Psoas muscle (tissue), 8 donors: ENCODE measurements around the gene FKBP5. TPM values are rescaled to one million over a fixed set of nuclear protein-coding genes. Genes with fewer than 3 reads are reported as not detected.

Experiments used
- ATAC-seq, 4 donors: fragments of 200-7000 bp; cut with Tn5 transposase; one replicate each; pipeline ENCODE4 v1.9.1; 2020; ENCODE audit warnings: moderate library complexity in 3 of 4, mild to moderate bottlenecking in 2 of 4
- DNase-seq, 2 donors: peaks; one replicate each; pipeline ENCODE4 v3.0.0-alpha.2; 2020
- H3K27ac ChIP-seq: fragments of 200-600 bp; one replicate; pipeline ENCODE4 v1.8.0; 2022
- H3K27me3 ChIP-seq, 3 donors: fragments of 200-600 bp in 1 of 3; one replicate each; pipeline versions ENCODE4 v1.6.1 to v1.8.0; 2013 to 2022; ENCODE audit warnings: low read length in 2 of 3, mild to moderate bottlenecking in 2 of 3, moderate library complexity in 1 of 3; ENCODE audit not compliant: insufficient read depth in 3 of 3
- H3K36me3 ChIP-seq, 2 donors: fragments of 200-600 bp in 1 of 2; one replicate each; pipeline versions ENCODE4 v1.6.1 to v1.8.0; 2013 to 2022; ENCODE audit warnings: low read depth in 1 of 2, mild to moderate bottlenecking in 1 of 2, moderate library complexity in 1 of 2; ENCODE audit not compliant: insufficient read depth in 1 of 2
- H3K4me1 ChIP-seq: fragments of 200-600 bp; one replicate; pipeline ENCODE4 v1.8.0; 2022
- H3K4me3 ChIP-seq: fragments of 200-600 bp; one replicate; pipeline ENCODE4 v1.8.0; 2022; ENCODE audit warnings: mild to moderate bottlenecking
- H3K9me3 ChIP-seq: fragments of 200-600 bp; one replicate; pipeline ENCODE4 v1.8.0; 2022
- WGBS, 3 donors: extraction: QIAGEN DNeasy Blood & Tissue Kit; methylation state at CpG; one replicate each; pipeline versions ENCODE4 v1.1.6 to v1.1.7; 2013; 5-methylcytosine and 5-hydroxymethylcytosine counted together
- intact Hi-C, 2 donors: fragments of 100-400 bp; cut with DNase I; formaldehyde crosslinking; loops; one replicate each; pipeline versions ENCODE4 v1.11.0 to v1.14.2; 2022
- polyA plus RNA-seq, 3 donors: library from polyadenylated mRNA; stranded (reverse); fragments of 200-250 nt; gene quantifications; one replicate each; pipeline ENCODE4 v1.2.3, GENCODE V29; 2013
- total RNA-seq, 4 donors: library from RNA; stranded (reverse); fragmentation: NEBNext Ultra II Directional in 2 of 4; extraction: Animal tissue kit (Norgen Biotek cat#: 25700) in 2 of 4; gene quantifications; one replicate each; pipeline versions ENCODE4 v1.2.1 to v1.2.4, GENCODE V29; 2021 to 2023
- TF ChIP-seq, protein P1 (sequence below): fragments of 200-600 bp; IDR thresholded peaks from one replicate; pipeline ENCODE4 v1.8.0; 2022; ENCODE audit warnings: antibody characterized with exemption
- donor health status: healthy with polysubstance abuse.
- donor health status: DM: no; HTN: no; CAD: no; lungs with moderate emphysema.
- donor health status: Bipolar disorder and iron deficiency.
- donor health status: healthy.
- donor health status: DM: yes; HTN: yes; CAD: no.
- donor health status: DM: no; HTN: no; CAD: no.
- donor health status: DM: no; HTN: no; CAD: no.
- donor health status: DM: yes; HTN: yes; CAD: no.

The FKBP5 gene
- total and polyA plus RNA-seq, 7 donors: 56.5 to 1,905 (median 542) TPM

DNA sequence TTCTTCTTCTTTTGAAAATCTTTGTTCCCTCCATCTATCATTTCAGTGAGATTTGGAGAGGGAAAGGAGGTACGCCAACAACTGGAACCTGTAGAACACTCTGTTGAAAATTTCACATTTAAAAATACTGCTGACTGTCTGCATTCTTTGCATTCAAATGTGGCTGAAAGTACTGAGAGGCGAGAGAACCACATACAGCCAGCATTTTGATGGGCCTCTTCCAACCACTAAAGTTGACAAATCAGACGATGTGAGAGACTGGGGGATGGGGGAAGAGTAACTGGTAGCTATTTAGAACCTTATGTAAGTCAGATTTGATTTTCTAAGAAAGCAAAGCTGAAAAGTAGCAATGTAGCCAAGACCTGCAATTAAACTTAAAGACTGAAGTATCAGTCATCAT, 77.5 kb downstream of the FKBP5 start:
- intact Hi-C loops: no loop called here
- no peak for DNase-seq
- WGBS, 3 donors: 31 to 61% (median 48%) methylated on average over 3 of the region's 3 CpGs
- no peak overlapping the region for H3K4me3 ChIP-seq
- H3K4me1 ChIP-seq: peaks cover 39% of the 10 kb centered on the region
- no peaks in the 10 kb centered on the region for H3K27me3 ChIP-seq
- TF ChIP-seq, protein P1, sequence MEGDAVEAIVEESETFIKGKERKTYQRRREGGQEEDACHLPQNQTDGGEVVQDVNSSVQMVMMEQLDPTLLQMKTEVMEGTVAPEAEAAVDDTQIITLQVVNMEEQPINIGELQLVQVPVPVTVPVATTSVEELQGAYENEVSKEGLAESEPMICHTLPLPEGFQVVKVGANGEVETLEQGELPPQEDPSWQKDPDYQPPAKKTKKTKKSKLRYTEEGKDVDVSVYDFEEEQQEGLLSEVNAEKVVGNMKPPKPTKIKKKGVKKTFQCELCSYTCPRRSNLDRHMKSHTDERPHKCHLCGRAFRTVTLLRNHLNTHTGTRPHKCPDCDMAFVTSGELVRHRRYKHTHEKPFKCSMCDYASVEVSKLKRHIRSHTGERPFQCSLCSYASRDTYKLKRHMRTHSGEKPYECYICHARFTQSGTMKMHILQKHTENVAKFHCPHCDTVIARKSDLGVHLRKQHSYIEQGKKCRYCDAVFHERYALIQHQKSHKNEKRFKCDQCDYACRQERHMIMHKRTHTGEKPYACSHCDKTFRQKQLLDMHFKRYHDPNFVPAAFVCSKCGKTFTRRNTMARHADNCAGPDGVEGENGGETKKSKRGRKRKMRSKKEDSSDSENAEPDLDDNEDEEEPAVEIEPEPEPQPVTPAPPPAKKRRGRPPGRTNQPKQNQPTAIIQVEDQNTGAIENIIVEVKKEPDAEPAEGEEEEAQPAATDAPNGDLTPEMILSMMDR: no peak
- peak; percentile 14 to 64 (median 48) for ATAC-seq
- no peaks in the 10 kb centered on the region for H3K9me3 ChIP-seq
- H3K36me3 ChIP-seq: peaks cover 6 to 71% of the 10 kb centered on the region in 2 donors
- H3K27ac ChIP-seq: peak overlapping the region; percentile 82

DNA sequence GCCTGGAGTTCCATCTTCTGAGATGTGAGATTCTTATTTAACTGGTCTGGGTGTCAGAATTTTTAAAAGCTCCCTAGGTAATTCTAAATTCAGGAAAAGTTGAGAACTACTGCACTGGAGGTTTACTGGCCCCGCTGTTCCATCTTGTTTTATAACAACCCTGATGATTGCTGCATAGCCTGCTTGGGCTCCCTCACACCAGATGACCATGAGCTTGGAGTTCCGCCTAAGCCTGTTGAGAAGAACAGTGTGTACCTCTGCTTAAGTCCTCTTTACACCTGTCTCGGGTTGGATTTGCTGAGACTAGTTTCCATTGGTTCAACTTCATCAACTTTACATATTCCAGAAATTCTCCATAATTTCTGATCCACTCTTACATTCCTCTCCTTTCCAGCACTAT, 77.9 kb downstream of the FKBP5 start:
- peak; percentile 52 to 73 for DNase-seq
- 34 to 82% (median 42%) methylated on average over 3 of the region's 3 CpGs for WGBS, 3 donors
- intact Hi-C loops: no loop called here
- Histone ChIP-seq H3K27me3 (no peaks in the 10 kb centered on the region), H3K27ac (peak overlapping the region; percentile 82), H3K4me3 (no peak overlapping the region), H3K36me3 (peaks cover 6 to 68% of the 10 kb centered on the region in 2 donors), H3K9me3 (no peaks in the 10 kb centered on the region), H3K4me1 (peaks cover 39% of the 10 kb centered on the region)
- TF ChIP-seq, protein P1: no peak
- peak; percentile 54 to 87 (median 82) for ATAC-seq

DNA sequence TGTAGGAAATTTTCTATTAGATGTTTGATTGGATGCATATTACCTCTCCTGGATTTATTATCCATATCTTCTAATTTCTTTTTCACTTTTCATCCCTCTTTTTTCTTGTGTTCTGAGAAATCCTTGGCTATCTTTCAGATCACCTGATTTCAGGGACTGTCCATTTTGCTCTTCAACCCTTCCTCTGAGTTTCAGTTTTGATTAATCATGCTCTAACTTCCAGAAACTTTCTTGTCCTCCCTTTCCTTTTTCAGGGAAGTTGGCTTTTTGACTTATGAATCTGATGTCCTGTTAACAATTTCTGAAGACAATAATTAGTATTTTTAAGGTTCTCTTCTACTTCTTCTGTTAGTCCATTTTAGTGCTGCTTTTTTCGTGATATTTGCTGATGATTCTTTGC, 79.1 kb downstream of the FKBP5 start:
- peaks cover 47% of the 10 kb centered on the region for H3K4me1 ChIP-seq
- DNase-seq (no peak), ATAC-seq (no peak)
- peak overlapping the region; percentile 82 for H3K27ac ChIP-seq
- 67 to 95% (median 83%) methylated on average over 1 of the region's 1 CpG for WGBS, 3 donors
- H3K9me3 ChIP-seq: no peaks in the 10 kb centered on the region
- H3K36me3 ChIP-seq: peaks cover 5 to 66% of the 10 kb centered on the region in 2 donors
- intact Hi-C loops: no loop called here
- no peak overlapping the region for H3K4me3 ChIP-seq
- TF ChIP-seq, protein P1: no peak
- H3K27me3 ChIP-seq: no peaks in the 10 kb centered on the region

DNA sequence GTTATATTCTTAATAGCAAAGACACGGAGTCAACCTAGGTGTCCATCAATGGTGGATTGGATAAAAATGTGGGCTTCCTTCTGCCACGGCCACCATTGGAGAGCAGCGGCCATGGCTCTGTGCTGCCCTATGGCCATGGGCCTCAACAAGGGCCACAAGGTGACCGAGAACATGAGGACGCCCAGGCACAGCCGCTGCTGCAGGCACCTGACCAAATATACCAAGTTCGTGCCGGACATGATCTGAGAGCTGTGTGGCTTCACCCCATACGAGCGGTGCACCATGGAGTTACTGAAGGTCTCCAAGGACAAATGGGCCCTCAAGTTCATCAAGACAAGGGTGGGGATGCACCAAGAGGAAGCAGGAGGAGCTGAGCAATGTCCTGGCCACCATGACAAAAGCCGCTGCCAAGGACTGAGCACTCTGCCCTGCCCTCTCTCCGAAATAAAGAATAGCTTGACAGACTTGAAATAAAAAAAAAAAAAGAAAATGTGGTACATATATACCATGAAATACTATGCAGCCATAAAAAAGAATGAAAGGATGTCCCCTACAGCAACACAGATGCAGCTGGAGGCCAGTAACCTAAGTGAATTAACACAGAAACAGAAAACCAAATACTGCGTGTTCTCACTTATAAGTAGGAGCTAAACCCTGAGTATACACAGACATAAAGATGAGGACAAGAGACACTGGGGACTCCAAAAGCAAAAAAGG, 81.0 kb downstream of the FKBP5 start:
- TF ChIP-seq, protein P1: no peak
- no peaks in the 10 kb centered on the region for H3K9me3 ChIP-seq
- H3K27ac ChIP-seq: peak overlapping the region; percentile 6
- peak in 1 of 2 donors; percentile 64 for DNase-seq
- H3K4me1 ChIP-seq: peaks cover 50% of the 10 kb centered on the region
- no peaks in the 10 kb centered on the region for H3K27me3 ChIP-seq
- WGBS, 3 donors: 86 to 91% (median 88%) methylated on average over 13 of the region's 13 CpGs
- intact Hi-C loops: no loop called here
- peaks cover 0 to 53% of the 10 kb centered on the region in 2 donors for H3K36me3 ChIP-seq
- peak in 2 of 4 donors; percentile 2 to 3 for ATAC-seq
- H3K4me3 ChIP-seq: no peak overlapping the region
